ENCODE measurements around the gene NIN.

- TF ChIP-seq CTCF (IDR thresholded peaks at IDR 0.05; ENCODE audit: low read length) (no peak), EZH2 (IDR thresholded peaks at IDR 0.05; ENCODE audit: borderline replicate concordance, low read length) (no peak)
These were observed 34.0 kb upstream of the NIN start for GRCh38 chr14:50864946-50865345.

All from OCI-LY1 (cell line).